Tibial nerve (tissue), 4 donors: ENCODE data around the gene BCAR3.

Experiments
- CTCF ChIP-seq, 5 experiments: fragments of 200-600 bp in 3 of 5; fragments of 450-650 bp in 2 of 5; sonication (generic) in 3 of 5; IDR thresholded peaks; one replicate each; pipeline ENCODE4 v1.5.1; 2016 to 2019; ENCODE audit warnings: antibody characterized with exemption in 5 of 5, mild to moderate bottlenecking in 3 of 5, moderate library complexity in 2 of 5
- EP300 ChIP-seq, 2 donors: sonication (generic); formaldehyde crosslinking; IDR thresholded peaks; one replicate each; pipeline ENCODE4 v1.6.1; 2017; ENCODE audit warnings: antibody characterized with exemption in 2 of 2, mild to moderate bottlenecking in 1 of 2
- POLR2A ChIP-seq, 2 donors: fragments of 450-650 bp; IDR thresholded peaks; one replicate each; pipeline ENCODE4 v1.6.1; 2017; ENCODE audit warnings: antibody characterized with exemption in 2 of 2, mild to moderate bottlenecking in 2 of 2, moderate library complexity in 2 of 2

- TF ChIP-seq EP300 (IDR thresholded peaks at IDR 0.05) (no peak), CTCF (IDR thresholded peaks at IDR 0.05) (no peak), POLR2A (IDR thresholded peaks at IDR 0.05) (no peak)
These were observed 9.5 kb upstream of the BCAR3 start for GRCh38 chr1:93690921-93691789.
